Measurements from ENCODE around the gene COP1. TPM values are rescaled to one million over a fixed set of nuclear protein-coding genes. Genes with fewer than 3 reads are reported as not detected.

Gene COP1
- total RNA-seq, 1 experiment from 2014 or later, result 36.0 TPM

- TF ChIP-seq FOXP4 (CRISPR knock-in tag; IDR thresholded peaks at IDR 0.05), result no peak
- no peak for TF ChIP-seq ZNF425 (CRISPR knock-in tag; conservative IDR thresholded peaks at IDR 0.05)
- TF ChIP-seq TP53 (CRISPR knock-in tag; IDR thresholded peaks at IDR 0.05), result no peak
- TF ChIP-seq ZNF232 (CRISPR knock-in tag; IDR thresholded peaks at IDR 0.05), result no peak
- no peak for TF ChIP-seq PRRX2 (CRISPR knock-in tag; IDR thresholded peaks at IDR 0.05)
- TF ChIP-seq MYBL2 (CRISPR knock-in tag; IDR thresholded peaks at IDR 0.05), result no peak
- TF ChIP-seq ZNF138 (CRISPR knock-in tag; conservative IDR thresholded peaks at IDR 0.05), result no peak
- TF ChIP-seq ARID4B (CRISPR knock-in tag; IDR thresholded peaks at IDR 0.05; ENCODE audit: borderline replicate concordance), result no peak
These were observed 33.0 kb downstream of the COP1 start (continued) for GRCh38 chr1:176174108-176174507.

- no peaks in the 10 kb centered on the region for H3K27me3 Mint-ChIP-seq (ENCODE audit: low read depth)
- peaks cover 15% of the 10 kb centered on the region for H3K9me3 Mint-ChIP-seq
- POLR2A ChIA-PET, result no interaction called here
- peaks cover 7% of the 10 kb centered on the region for H3K4me1 Mint-ChIP-seq
- H3K4me3 Mint-ChIP-seq, result no peak overlapping the region
- ATAC-seq, result no peak
- peaks cover 35% of the 10 kb centered on the region for H3K36me3 Mint-ChIP-seq
- no peak for DNase-seq (ENCODE audit: low spot score)
- H3K27ac Mint-ChIP-seq, result no peak overlapping the region
- CTCF ChIA-PET, result no interaction called here
- no peak for TF ChIP-seq KAT7 (CRISPR knock-in tag; IDR thresholded peaks at IDR 0.05; ENCODE audit: borderline replicate concordance)
- TF ChIP-seq ESRRA (CRISPR knock-in tag; IDR thresholded peaks at IDR 0.05; ENCODE audit: borderline replicate concordance), result no peak
- TF ChIP-seq MXD4 (CRISPR knock-in tag; IDR thresholded peaks at IDR 0.05; ENCODE audit: borderline replicate concordance), result no peak
- no peak for TF ChIP-seq AFF4 (CRISPR knock-in tag; IDR thresholded peaks at IDR 0.05; ENCODE audit: borderline replicate concordance)
- no peak for TF ChIP-seq ZMAT4 (CRISPR knock-in tag; IDR thresholded peaks at IDR 0.05)
- no peak for TF ChIP-seq PRDM15 (CRISPR knock-in tag; IDR thresholded peaks at IDR 0.05)
- no peak for TF ChIP-seq MAX (CRISPR knock-in tag; IDR thresholded peaks at IDR 0.05)
- no peak for TF ChIP-seq E2F5 (CRISPR knock-in tag; IDR thresholded peaks at IDR 0.05)
- no peak for TF ChIP-seq SMAD3 (CRISPR knock-in tag; IDR thresholded peaks at IDR 0.05; ENCODE audit: borderline replicate concordance)
- no peak for TF ChIP-seq FOXJ3 (CRISPR knock-in tag; IDR thresholded peaks at IDR 0.05; ENCODE audit: borderline replicate concordance)
- no peak for TF ChIP-seq CBFB (CRISPR knock-in tag; IDR thresholded peaks at IDR 0.05; ENCODE audit: low read depth)
These were observed 34.9 kb downstream of the COP1 start for GRCh38 chr1:176172215-176172614.
